Right lung (tissue), 5 donors: ENCODE measurements around the gene LMBRD2. TPM values are rescaled to one million over a fixed set of nuclear protein-coding genes. Genes with fewer than 3 reads are reported as not detected.
"Not testable (repeated sequence)": the region's sequence is repeated elsewhere in the genome, so short reads cannot be mapped to it uniquely, and the experiment has no call there.

Experiments
- DNase-seq, 2 donors: peaks; one replicate each; pipeline ENCODE4 v3.0.0-alpha.2; 2013
- polyA plus RNA-seq, 5 donors: library from polyadenylated mRNA; unstranded; fragments of 120-200 nt; gene quantifications; one replicate each; pipeline versions ENCODE4 v1.2.1 to v1.2.3, GENCODE V29; 2013; ENCODE audit warnings: inconsistent platforms in 1 of 5, low replicate concordance in 1 of 5; ENCODE audit not compliant: insufficient read length in 5 of 5, insufficient read depth in 1 of 5

LMBRD2 gene
- polyA plus RNA-seq, 5 donors: 7.6 to 11.9 (median 11.9) TPM

DNA sequence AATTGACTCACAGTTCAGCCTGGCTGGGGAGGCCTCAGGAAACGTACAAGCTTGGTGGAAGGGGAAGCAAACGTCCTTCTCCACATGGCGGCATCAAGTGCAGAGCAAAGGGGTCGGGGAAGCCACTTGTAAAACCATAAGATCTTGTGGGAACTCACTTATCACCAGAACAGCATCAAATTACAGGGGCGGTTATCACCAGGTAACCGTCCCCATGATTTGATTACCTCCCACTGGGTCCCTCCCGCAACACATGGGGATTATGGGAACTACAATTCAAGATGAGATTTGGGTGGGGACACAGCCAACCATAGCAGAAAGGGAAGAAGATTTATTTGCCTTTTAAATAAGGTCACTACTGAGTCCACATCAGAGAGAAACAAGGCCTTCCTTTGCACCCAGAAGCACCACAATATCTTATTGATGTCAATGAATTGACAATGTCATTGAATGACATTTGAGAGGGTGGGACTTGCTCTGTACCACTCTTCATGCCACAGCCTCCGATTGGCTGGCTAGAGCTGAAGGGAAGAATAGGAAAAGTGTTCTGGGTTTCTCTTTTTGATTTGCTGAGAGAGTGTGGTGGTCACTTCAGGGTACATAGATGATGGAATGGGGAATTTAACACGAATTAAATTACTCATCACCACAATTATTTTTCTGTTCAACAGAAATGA, 11.3 kb upstream of the LMBRD2 start:
- DNase-seq: no peak

DNA sequence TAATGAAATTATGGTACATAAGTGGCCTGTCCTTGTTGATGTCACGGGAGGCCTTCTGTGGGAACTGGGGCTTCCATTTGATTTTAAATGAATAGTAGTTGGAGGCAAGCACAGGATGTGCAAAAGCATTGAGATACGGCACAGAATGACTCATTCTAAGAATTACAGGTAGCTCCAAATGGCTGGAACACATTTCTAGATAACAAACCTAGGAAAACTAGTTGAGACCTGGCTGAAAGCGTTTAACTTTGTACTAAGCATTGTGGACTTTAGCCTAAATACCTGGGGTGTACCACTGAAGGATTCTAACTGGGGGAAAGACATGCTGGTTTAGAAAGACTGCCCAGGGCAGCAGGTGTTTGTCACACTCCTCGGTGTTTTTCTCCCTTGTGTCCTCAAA, 9.7 kb upstream of the LMBRD2 start:
- no peak for DNase-seq

DNA sequence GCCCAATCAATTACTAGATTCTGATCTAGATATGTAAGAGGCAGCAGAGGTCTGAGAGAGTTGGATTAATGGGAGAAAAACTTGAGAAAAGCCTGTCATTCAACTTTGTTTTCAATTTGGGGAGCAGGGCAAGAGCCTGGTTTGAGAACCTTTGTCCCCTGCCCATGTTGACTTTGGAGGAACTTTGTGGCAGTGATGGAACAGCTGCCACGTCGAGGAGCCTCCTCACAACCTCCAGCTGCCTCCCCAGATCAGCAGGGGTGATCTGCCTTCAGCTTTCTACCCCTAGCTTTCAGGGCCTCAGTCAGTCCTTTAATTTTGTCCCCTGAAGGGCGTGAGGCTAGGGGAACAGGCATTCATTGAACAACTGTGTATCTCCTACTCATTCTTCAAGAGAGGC, 8.9 kb upstream of the LMBRD2 start:
- no peak for DNase-seq

DNA sequence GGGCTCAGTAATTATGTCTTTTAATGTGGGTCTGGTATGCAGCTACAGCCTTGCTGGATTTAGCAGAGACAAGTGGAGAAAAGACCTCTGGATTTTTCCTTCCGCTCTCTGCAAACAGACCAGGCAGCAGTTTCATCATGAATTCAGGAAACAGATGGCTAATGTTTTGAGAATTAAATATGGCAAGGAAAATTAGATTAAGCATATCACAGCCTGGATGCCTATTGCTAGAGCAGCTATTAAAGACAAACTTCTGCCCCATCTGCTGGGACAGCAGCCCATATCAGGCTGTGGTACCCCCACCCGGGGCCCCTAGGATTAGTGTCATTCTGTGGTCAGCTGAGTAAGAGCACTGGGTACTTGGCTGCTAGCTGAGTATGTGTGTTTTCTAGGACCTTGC, 6.5 kb upstream of the LMBRD2 start:
- DNase-seq: no peak

DNA sequence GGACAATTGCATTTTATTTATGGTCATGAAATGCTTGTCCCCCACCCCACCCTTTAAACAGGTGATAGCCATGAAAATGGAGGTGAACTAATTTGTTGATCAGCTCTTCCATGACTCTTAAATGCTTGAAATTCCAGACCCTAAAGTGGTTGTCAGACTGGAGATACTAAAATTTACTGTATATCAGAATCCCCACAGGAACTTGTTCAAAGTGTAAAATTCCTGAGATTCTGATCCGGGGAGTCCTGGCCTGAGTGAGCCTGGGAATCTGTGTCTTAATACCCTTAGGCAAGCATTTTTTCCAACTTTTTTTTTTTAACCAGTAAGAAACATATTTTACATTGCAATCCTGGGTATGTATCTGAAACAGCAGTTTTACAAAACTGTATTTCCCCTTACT, 4.9 kb upstream of the LMBRD2 start:
- no peak for DNase-seq

DNA sequence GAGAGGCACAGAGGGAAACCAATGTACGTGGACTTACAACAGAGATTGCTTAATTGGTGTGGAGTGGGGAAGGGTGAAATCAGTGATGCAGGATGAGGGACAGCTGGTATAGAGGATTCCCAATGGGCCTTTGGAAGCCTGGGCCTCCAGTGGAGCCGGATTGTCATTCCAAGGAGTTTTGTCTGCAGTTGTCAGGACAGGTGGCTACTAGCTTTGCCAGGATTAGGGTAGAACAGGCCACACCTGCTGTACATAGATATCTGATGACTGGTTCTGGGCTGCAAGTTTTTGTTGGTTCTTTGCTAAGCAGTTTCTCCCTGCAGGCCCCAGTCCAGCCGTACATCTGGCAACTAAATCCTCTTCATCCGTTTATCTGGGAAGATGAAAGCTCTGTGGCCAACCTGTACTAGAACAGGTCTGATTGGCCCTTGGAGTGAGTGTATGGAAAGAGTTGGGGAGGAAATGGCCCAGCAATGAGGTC, 4.5 kb upstream of the LMBRD2 start:
- DNase-seq: no peak

DNA sequence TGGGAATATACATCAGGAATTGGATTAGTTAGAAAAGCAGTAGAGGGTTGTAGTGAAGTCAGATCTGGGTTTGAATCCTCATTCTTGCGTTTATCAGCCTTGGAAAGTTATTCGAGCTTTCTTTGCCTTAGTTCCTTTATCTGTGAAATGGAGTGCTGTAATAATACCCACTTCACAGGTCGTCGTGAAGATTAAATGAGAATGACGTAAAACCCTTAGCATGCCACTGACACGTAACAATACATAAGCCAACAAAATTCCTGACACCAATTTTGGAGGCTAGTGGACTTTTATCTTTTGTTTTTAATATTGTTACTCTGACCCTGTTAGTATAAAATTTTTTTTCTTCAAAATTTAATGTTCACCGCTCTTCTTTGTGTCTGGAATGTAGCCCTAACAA, 3.6 kb upstream of the LMBRD2 start:
- DNase-seq: no peak

DNA sequence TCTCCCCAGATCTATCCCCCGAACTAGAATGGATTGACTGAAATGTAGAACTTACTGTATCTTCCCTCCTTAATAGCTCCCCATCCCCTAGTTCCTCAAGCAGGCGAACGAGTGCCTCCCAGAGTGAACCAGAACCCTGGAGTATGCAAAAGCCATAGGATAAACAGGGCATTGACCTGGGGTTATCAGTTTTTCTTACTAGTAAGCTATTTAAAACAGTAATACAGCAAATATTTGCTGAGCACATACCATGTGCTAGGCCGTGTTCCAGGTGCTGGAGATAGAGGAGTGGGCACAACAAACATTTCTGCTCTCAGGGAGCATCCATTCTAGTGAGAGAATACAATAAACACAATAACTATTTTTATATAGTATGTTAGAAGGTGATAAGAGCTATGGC, 2.0 kb upstream of the LMBRD2 start:
- DNase-seq: no peak

DNA sequence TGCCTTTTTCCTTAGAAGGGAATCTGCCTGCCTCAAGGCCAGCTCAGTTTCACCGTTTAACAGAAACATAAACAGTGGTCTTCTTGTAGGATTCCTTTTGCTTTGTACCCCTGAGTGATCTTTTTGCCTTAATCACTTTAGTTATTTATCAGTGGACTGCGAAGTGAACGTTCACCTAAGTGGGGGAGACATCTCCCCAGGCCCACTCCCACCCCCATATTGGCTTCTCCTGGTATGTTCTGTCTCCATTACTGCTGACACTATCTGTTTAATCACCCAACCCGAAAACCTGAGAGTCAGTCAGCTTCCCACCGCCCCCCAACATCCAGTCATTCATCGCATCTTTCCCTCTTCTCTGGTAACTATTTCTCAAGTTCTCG, 1.6 kb upstream of the LMBRD2 start:
- no peak for DNase-seq

DNA sequence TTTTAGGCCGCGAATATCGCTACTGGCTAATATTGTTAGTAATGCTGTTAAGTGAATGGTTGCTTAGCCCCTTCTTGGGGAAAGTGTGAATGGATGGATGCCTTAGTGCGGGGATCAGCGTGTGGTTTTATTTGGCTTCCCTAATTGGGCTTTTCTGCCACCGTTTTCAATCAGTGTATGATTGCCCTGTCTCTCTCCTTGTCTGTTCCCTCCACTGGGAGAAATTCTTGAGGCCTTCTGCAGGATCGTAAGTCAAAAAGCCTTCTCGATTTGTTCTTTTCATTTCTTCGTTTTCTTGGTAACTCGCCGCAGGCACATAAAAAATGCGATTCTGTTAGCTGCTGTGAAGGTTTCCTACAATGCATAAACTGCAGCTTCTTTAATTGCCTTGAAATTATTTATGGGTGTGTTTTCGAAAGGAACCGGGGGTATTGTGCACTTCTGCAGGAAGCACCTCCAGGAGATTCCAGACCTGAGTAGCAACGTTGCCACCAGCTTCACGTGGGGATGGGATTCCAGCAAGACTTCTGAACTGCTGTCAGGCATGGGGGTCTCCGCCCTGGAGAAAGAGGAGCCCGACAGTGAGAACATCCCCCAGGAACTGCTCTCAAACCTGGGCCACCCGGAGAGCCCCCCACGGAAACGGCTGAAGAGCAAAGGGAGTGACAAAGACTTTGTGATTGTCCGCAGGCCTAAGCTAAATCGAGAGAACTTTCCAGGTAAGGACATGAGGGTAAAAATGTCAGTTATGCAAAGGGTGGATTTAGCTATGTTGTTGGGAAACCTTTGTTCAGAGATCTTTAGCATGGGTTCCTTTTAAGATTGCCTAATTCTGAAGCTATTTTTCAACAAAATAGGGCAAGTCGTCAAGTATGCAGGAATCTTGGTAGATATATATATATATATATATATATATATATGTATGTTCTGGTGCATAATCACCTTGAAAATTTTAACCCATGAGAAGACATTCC, 924 bp upstream of the LMBRD2 start:
- no peak for DNase-seq

DNA sequence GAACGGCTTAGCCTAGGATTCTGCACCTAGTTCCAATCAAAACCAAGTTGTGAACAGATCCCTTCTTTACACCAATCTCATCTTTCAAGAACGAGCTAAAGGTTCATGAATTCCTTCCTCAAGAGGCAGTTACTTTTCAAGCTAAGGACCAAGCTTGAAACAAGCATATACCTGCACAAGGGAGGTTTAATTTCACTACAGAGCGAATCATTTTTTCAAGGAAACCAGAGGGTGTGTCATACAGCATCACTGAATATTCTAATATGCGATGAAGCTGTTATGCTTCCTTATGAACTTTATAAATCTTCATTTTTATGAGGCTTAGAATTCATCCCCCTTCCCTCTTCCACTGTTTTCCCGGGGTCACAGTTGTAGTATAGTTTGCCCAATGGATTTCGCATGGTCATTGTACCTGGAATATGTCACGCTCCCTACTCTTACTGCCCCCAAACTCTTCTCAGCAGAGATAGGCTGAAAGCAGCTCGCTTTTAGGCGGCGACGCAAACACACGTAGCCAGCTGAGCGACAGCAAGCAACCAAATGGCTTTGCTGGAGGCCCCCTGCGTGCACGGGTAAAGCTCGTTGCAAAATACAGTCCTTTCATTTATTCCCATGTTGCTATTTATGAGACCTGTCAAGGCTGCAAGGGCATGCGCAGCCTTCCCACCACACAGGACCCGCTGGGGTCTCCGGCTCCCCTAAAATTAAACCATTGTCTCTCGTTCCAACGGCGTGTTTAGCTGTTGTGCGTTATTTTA, 832 bp downstream of the LMBRD2 start:
- no peak for DNase-seq

DNA sequence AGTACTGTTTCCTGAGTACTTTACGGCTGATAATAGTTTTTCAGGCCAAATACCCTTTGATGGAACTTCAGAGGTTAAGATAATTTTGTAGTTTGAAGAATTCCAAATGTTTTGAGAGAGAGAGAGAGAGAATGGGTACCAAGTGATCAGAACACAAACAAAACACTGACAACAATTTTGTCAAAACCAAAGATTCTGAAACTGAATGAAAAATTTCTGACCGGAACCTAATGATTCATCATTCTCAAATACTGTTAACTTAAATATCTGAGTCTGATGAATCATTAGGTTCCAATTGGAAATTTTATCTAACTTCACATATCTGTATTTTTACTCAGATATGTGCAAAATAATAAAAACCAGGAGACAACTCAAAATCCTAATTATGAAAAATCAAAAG, 4.0 kb downstream of the LMBRD2 start:
- no peak for DNase-seq

DNA sequence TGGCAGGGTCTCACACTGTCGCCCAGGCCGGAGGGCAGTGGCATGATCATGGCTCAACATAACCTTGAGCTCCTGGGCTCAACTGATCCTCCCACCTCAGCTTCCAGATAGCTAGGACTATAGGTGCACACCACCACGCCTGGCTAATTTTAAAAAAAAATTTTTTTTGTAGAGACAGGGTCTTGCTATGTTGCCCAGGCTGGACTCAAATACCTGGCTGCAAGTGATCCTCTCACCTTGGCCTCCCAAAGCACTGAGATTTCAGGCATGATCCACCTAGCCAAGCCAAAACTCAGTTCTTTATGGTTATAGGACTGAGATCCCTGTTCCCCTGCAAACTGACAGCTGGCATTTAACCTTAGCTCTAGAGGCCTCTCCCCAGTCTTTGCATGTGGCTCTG, 5.3 kb downstream of the LMBRD2 start:
- no peak for DNase-seq

DNA sequence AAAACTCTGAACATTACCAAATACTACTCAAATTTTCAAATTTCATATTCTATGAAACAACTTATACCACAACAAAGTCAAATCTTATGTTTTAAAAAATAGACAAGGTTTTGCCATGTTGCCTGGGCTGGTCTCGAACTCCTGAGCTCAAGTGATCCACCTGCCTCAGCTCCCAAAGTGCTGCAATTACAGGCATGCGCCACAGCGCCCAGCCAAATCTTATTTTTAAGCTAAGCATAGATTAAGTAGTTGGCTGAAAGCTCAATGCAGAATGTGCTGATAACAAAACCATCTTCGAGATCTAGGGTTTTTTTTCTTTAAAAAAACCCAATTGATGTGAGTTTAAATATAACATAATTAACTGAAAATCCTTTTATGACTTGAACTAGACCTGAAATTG, 6.4 kb downstream of the LMBRD2 start:
- no peak for DNase-seq

DNA sequence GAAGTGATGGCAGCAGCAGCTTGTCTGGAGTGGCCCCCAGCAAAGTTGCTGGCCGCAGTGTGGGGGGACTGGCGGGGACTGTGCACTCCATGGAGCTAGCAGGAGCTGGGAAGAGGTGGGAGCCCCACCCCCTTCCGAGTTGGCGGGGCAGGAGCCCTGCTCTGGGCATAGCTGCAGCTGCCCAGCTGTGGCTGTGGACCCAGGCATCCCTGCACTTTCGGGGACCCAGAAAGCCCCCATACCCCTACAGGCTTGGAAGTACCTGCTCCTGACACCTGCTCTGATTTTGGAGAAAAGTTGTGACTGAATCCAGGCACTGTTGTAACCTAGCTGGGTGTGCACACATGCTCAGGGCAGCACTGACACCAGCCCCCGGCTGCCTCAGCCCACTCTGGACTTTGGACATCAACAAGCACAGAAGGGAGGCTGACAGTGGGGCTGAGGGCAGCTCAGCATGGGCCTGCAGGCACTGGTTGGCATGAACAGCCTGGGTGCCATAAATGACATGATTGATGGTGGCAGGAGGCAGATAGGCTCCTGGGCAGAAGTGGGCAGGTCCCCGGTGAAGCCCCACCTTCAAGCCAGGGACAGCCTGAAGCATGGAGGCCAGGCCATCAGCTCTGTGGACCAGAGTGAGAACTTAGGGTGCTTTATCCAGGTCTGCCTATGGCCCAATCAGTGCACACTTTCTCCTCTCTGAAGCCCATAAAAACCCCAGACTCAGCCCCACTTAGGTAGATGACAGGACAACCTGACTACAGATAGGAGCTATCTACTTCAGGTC, 12.6 kb downstream of the LMBRD2 start:
- no peak for DNase-seq

DNA sequence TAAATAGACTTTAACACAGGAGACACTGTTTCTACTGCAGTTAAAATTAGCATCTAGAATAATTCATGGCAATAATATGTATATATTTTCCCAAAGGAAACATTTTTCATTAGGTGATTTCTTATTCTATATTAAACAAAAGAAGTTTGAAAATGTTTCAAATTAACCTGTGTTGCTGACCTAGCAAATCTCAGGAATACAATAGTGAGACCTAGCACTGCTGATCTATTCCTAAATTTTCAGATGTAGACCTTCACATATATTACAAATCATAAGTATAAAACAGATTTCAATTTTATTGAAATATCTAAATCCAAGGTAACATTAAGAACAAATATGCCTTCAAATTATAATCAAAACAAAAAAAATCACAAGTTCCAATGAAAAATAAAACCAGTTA, 15.1 kb downstream of the LMBRD2 start:
- no peak for DNase-seq

DNA sequence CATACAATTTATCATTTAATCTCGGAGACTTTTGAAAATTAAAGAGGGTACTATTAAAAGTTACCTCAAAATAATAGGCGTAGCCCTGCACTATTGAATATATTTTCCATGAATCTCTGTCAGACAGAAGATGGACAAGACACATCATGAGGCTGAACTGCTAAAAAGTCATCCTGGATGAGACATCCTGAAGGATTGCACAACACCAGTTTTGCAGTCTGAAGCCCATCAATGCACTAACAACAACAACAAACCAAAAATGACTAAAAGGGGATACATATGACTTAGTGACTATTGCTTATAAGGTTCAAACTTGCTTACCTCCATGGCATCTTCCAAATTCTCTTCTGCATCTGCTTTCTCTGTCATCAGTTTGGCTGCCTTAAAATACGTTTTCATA, 15.7 kb downstream of the LMBRD2 start:
- no peak for DNase-seq

DNA sequence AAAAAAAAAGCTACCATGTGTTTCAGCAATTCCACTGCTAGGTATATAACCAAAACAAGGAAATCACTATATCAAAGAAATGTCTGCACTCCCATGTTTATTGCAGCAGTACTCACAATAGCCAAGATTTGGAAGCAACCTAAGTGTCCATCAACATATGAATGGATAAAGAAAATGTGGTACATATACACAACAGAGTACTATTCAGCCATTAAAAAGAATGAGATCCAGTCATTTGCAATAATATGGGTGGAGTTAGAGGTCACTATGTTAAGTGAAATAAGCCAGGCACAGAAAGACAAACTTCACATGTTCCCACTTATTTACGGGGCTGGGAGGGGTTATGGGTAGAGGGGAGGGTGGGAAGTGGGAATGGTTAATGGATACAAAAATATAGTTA, 18.7 kb downstream of the LMBRD2 start:
- not testable (repeated sequence) for DNase-seq

DNA sequence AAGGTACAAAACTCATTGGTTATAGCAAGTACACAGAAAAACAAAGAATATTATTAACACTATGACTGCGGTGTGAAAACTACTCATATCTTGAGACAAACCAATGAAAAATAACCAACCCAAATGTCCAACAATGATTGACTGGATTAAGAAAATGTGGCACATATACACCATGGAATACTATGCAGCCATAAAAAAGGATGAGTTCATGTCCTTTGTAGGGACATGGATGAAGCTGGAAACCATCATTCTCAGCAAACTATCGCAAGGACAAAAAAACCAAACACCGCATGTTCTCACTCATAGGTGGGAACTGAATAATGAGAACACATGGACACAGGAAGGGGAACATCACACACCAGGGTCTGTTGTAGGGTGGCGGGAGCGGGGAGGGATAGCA, 22.0 kb downstream of the LMBRD2 start:
- not testable (repeated sequence) for DNase-seq

DNA sequence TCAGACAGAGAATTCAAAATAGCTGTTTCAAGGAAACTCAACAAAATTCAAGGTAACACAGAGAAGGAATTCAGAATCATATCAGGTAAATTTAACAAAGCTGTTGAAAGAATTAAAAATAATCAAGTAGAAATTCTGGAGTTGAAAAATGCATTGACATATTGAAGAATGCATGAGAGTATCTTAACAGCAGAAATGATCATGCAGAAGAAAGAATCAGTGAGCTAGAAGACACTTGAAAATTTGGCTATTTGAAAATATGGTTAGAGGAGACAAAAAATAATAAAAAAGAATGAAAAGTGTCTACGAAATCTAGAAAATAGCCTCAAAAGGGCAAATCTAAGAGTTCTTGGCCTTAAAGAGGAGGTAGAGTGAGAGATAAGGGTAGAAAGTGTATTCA, 22.9 kb downstream of the LMBRD2 start:
- DNase-seq: no peak

DNA sequence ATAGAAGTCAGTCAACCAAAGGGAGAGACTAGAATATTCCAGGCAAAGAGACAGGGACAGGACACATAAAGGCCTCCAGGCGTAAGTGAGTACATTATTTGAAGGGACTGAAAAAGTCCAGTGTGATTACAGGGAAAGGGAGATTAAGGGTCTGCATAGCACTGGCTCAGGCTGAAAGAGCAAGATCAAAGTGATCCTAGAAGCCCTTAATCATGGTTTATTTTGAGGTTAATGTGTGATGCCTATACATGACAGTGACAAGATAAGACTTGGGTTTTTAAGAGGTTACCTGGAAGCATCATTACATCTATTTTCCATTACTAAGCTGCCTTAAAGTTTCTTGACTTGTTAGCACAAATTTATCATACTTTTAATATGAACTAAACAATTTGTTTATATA, 25.8 kb downstream of the LMBRD2 start:
- no peak for DNase-seq

DNA sequence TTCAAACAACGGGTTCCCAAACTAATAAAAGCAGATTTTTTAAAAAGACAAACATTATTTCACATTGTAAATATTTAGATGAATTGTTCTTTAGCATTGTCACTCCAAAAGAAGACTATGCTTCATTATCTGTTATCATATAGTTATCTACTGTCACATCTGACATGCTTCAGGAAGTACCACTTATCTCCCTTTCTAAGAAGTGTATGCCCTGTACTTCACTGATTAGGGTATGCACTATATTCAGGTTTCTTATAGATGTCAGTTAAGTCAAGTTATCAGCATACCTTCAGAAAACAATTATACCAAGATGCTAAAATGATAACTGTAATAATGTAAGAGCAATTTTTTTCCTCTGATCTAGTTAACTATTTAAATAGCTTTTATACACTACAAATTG, 40.4 kb downstream of the LMBRD2 start:
- DNase-seq: no peak
